Astrocyte (in vitro differentiated cells and primary cell): Measurements from ENCODE around the gene KCNJ5.

Source experiments
- EZH2 ChIP-seq: IDR thresholded peaks from 2 replicates; pipeline ENCODE4 v1.6.1; 2012; ENCODE audit warnings: mild to moderate bottlenecking, low read length, inconsistent platforms; ENCODE audit not compliant: insufficient read depth
- TF ChIP-seq, protein P1 (sequence below): IDR thresholded peaks from 2 replicates; pipeline ENCODE4 v1.5.1; 2011; ENCODE audit warnings: low read depth, mild to moderate bottlenecking, inconsistent platforms, low read length, moderate library complexity; ENCODE audit not compliant: insufficient read depth

DNA sequence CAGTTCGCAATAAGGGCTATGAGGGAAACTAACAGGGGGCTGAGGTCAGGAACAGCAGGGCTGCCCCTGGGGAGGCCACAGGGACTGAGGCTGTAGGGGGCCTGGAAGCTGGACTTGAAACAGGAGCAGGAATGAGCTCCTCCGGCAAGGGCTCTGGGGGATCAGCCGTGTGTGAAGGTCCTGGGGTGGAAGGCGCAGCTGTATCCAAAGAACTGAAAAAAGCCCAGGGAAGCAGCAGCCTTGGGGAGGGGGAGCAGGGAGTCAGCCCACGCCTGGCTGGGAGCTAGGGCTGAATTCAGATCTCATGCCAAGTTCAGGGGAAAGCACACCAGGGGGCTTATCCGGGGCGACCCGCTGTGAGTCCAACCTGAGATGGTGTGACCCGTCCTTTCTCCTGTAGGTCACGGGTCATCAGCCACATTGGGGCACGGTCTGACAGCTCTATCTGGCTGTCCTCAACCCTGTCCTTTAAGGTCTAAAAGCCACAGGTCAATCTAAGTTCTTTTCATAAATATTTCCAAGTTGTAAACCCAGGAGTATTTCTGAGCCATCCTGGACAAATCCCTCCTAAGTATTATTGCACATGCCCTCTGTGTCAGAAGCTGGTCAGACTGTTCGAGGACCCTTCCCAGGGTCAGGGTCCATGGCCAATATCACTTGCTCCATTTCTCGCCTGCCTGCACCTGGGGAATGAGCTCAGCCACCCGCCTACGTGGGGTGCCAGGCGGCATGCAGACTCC is 33.5 kb downstream of the KCNJ5 start:
- TF ChIP-seq, protein P1, sequence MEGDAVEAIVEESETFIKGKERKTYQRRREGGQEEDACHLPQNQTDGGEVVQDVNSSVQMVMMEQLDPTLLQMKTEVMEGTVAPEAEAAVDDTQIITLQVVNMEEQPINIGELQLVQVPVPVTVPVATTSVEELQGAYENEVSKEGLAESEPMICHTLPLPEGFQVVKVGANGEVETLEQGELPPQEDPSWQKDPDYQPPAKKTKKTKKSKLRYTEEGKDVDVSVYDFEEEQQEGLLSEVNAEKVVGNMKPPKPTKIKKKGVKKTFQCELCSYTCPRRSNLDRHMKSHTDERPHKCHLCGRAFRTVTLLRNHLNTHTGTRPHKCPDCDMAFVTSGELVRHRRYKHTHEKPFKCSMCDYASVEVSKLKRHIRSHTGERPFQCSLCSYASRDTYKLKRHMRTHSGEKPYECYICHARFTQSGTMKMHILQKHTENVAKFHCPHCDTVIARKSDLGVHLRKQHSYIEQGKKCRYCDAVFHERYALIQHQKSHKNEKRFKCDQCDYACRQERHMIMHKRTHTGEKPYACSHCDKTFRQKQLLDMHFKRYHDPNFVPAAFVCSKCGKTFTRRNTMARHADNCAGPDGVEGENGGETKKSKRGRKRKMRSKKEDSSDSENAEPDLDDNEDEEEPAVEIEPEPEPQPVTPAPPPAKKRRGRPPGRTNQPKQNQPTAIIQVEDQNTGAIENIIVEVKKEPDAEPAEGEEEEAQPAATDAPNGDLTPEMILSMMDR, result no peak
- no peak for TF ChIP-seq EZH2
